Astrocyte (in vitro differentiated cells and primary cell): ENCODE data around the gene GAB1.

ENCODE experiments used
- CTCF ChIP-seq: IDR thresholded peaks from 2 replicates; pipeline ENCODE4 v1.5.1; 2011; ENCODE audit warnings: low read depth, mild to moderate bottlenecking, inconsistent platforms, low read length, moderate library complexity; ENCODE audit not compliant: insufficient read depth
- EZH2 ChIP-seq: IDR thresholded peaks from 2 replicates; pipeline ENCODE4 v1.6.1; 2012; ENCODE audit warnings: mild to moderate bottlenecking, low read length, inconsistent platforms; ENCODE audit not compliant: insufficient read depth

- TF ChIP-seq CTCF (no peak), EZH2 (no peak)
Observed at GRCh38 chr4:143489106-143489505, 152.4 kb downstream of the GAB1 start.
